Measurements from ENCODE around the gene CAST.

Gene CAST

GRCh38 chr5:96641368-96642280 is 20.6 kb upstream of the CAST start:
- in situ Hi-C loops (cut with MboI; ENCODE audit: low pct_unique_long_range_greater_than_20kb, low sequenced_read_pairs, unreplicated experiment), result no loop called here
- no peak for TF ChIP-seq CTCF (IDR thresholded peaks at IDR 0.05; ENCODE audit: extremely low read depth, insufficient read depth, missing control alignments)
- no peak for DNase-seq (ENCODE audit: low spot score)

DNA sequence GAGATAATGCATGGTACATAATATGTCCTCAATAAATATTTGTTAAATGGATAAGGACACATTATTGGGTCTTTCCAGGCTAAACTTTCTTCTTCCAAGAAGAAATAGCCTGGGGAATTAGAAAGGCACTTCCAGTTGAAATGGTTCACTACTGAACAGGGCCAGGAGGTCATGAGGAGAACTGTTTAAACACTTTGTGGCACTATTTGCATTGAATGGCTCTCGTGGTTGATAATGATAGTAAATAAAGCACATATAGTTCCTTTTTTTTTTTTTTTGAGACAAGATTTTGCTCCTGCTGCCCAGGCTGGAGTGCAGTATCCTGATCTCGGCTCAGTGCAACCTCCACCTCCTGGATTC is 19.9 kb upstream of the CAST start:
- in situ Hi-C loops (cut with MboI; ENCODE audit: low pct_unique_long_range_greater_than_20kb, low sequenced_read_pairs, unreplicated experiment), result no loop called here
- no peak for TF ChIP-seq CTCF (IDR thresholded peaks at IDR 0.05; ENCODE audit: extremely low read depth, insufficient read depth, missing control alignments)
- DNase-seq (ENCODE audit: low spot score), result no peak

GRCh38 chr5:96645091-96645490 is 17.1 kb upstream of the CAST start:
- DNase-seq (ENCODE audit: low spot score), result no peak
- TF ChIP-seq CTCF (IDR thresholded peaks at IDR 0.05; ENCODE audit: extremely low read depth, insufficient read depth, missing control alignments), result no peak
- in situ Hi-C loops (cut with MboI; ENCODE audit: low pct_unique_long_range_greater_than_20kb, low sequenced_read_pairs, unreplicated experiment), result no loop called here

- no peak for DNase-seq (ENCODE audit: low spot score)
- TF ChIP-seq CTCF (IDR thresholded peaks at IDR 0.05; ENCODE audit: extremely low read depth, insufficient read depth, missing control alignments), result no peak
- in situ Hi-C loops (cut with MboI; ENCODE audit: low pct_unique_long_range_greater_than_20kb, low sequenced_read_pairs, unreplicated experiment), result no loop called here
Measured at GRCh38 chr5:96648023-96648422, 14.2 kb upstream of the CAST start.

DNA sequence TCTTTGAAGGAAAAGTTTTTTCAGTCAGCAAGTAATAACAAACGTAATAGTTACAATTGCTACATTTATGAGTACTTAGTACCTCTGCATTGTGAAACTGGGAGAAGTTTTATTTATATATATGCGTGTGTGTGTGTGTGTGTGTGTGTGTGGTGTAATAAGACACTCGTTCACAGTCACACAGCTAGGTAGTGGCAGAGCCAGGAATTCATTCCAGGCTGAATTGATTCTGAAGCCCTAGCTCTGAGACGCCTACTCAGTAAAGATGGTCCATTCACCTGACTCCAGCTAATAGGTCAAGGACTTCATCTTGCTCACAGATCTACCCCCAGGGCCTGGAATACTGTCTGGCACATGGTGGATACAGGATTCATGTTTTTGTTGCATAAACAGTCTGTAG is 13.6 kb upstream of the CAST start:
- DNase-seq (ENCODE audit: low spot score), result no peak
- in situ Hi-C loops (cut with MboI; ENCODE audit: low pct_unique_long_range_greater_than_20kb, low sequenced_read_pairs, unreplicated experiment), result no loop called here
- no peak for TF ChIP-seq CTCF (IDR thresholded peaks at IDR 0.05; ENCODE audit: extremely low read depth, insufficient read depth, missing control alignments)

GRCh38 chr5:96649251-96649662 is 12.9 kb upstream of the CAST start:
- no peak for DNase-seq (ENCODE audit: low spot score)
- no peak for TF ChIP-seq CTCF (IDR thresholded peaks at IDR 0.05; ENCODE audit: extremely low read depth, insufficient read depth, missing control alignments)
- in situ Hi-C loops (cut with MboI; ENCODE audit: low pct_unique_long_range_greater_than_20kb, low sequenced_read_pairs, unreplicated experiment), result no loop called here

All from GM13977 (cell line).